Measurements from ENCODE around the gene FKBP15.
A peak's percentile ranks its signal among the peaks of the same experiment; 100 is the strongest.
"Not testable (repeated sequence)": the region's sequence is repeated elsewhere in the genome, so short reads cannot be mapped to it uniquely, and the experiment has no call there.

FKBP15 gene
- total RNA-seq, result 64.6 to 84.9 reads per million in 2 experiments

DNA sequence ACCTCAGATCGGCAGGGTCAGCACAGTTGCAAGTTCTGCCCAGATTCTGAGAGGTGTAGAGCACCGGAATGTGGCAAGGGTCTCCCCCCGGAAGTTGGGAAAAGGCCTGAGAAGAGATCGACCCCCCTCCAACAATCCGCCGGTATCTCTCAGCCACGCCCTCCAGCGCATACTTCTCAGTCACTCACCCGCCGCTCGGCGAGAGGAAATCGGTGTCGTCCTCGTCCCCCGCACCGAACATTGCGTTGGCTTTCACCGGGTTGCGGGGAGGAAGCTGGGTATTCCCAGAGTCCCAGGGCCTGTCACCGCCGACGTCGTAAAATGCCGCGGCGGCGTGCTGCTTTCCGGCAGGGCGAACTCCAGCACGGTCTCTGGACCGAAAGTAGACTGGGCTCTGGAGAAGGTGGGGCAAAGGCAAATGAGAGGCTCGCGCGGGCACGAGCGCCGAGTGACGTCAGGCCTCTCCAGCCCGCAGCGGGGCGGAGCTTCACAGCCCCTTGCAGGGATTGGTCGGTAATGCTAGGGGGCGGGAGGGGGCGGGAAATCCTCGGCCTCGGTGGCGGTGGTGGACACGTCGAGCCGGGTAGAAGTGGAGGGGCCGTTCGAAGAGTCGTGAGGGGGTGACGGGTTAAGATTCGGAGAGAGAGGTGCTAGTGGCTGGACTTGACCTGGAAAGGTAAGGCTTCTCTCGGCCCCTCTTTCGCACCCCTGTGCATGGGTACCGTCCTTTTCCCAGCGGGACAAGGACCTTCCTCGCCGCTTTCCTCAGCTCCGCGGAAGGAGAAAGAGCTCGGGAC, at the start of gene FKBP15, which contains the start of gene SLC31A1:
FKBP15 (minus strand) TSS at position 275 of the 797 bp plus-strand sequence; CDS start at position 241, 34 bp downstream.
SLC31A1 (plus strand) TSS at position 542 of the 797 bp plus-strand sequence. CDS start 34,605 bp downstream, outside the sequence.
- peak; percentile 96 for DNase-seq (ENCODE audit: low read depth)

- no peak for DNase-seq (ENCODE audit: low read depth)
Observed at GRCh38 chr9:113269871-113270270, 48.8 kb upstream of the FKBP15 start.

DNA sequence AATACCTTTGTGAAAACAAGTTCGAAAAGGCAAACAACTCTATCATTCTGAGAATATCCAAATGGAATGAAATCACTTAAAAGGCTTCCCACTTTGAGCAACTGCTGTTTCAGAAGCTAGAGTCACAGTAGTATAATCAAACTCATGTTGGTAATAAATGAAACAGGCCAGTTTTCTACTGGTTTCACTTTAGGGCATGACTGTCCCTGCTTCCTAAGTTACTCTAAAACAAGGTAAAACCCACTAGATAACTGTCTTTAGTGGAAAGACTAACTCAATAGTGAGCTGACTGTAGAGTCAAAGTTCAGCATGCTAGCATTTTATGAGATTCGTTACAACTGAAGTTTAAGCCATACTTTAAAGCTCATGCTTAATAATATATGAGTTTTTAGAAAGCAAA, 48.3 kb upstream of the FKBP15 start:
- no peak for DNase-seq (ENCODE audit: low read depth)

DNA sequence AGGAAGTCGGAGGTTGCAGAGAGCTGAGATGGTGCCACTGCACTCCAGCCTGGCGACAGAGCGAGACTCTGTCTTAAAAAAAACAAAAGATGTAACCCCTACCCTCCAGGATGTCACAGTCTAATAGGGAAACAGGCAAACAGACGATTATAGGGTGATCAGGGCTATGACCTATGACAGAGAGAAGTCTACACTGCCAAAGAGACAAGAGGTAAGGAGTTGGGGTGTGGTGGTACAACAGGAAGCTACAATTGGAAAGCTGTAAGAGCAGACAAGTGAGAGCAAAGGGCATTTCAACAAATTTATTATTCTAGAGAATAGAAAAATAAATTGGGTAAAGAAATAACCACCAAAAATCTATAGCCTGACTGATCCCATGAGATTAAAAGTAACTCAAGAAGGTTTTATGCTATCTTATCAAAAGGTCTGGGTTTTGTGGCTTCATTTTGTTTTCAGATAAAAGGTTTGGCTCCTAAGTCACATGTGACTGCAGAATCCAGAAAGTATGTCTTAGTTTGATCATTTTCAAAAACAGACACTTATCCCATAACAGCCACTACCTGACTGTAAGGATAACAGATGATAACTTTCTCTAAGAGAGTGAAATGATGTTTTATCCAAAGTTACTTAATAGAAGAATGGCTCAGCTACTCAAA, 47.0 kb upstream of the FKBP15 start:
- DNase-seq (ENCODE audit: low read depth), result no peak

GRCh38 chr9:113266174-113266573, 45.1 kb upstream of the FKBP15 start:
- no peak for DNase-seq (ENCODE audit: low read depth)

DNA sequence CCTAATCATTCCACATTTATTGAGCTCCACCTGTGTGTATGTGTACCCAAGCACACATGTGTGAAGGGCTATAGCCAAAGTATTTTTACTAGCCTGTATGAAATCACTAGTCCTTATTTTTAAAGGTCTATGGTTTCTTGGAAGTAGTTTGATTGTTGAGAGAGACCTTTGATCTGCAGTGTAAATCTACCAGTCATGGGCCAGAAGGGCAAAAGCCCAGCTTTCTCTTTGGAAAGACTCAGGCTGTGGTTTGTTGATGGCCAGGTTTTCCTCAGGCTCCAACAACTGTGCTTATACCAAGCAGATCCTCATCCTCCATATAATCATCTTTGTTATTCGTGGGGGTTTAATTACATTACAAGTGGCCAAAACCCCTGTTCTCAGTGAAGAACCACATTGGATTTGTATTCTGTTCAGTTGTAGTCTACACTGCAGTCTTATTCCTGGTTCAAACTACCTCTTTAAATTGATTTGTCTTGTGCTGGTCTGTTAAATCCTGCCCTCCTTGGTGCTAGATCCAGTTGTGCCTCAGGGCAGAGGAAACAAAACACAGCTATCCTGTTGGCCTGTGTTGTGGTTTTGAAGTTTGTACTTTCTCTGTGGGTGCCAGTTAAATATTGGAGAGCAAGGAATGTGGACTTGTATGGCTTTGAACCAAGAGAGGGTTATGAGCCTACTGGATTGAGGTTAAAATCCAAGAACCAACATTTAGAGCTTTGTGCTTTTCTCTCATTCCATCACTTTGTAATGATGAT, 41.0 kb upstream of the FKBP15 start:
- DNase-seq (ENCODE audit: low read depth), result no peak

DNA sequence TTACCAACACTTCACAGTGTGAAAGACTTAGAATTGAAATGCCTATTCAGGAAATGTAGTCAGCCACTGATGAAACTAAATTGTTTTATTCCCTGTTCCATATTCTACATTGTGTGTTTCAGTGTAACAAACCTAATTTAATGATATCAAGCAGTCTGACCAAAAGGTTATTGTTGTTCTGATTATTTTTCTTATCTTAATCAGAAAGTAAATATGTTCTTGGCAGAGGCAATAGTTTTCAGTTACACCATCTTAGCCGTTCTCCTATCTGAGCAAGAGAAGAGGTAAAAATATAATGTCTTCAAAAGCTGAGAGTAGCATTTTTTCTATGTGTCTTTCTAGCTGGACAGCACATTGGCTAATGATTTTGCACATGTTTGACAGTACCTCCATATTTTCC, 37.2 kb upstream of the FKBP15 start:
- DNase-seq (ENCODE audit: low read depth), result no peak

DNA sequence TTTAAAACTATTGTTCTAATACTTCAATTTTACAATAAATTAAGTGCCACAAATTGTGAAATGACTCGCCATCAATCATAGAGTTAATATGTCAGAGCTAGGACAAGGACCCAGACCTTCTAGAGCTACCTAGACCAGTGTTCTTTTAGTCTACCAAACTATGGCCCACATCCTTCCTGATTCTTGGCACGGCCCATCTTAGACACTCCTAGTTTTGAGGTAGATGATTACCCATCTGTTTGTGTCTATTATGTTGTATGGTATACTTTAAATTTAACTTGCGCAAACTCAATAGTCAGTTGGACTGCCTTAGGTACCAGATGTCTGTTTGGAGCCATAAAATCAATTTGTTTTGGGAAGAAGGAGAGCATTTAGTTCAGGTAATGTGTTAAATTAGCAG, 36.8 kb upstream of the FKBP15 start:
- DNase-seq (ENCODE audit: low read depth), result no peak

- DNase-seq (ENCODE audit: low read depth), result no peak
Observed at GRCh38 chr9:113255438-113255837, 34.4 kb upstream of the FKBP15 start.

DNA sequence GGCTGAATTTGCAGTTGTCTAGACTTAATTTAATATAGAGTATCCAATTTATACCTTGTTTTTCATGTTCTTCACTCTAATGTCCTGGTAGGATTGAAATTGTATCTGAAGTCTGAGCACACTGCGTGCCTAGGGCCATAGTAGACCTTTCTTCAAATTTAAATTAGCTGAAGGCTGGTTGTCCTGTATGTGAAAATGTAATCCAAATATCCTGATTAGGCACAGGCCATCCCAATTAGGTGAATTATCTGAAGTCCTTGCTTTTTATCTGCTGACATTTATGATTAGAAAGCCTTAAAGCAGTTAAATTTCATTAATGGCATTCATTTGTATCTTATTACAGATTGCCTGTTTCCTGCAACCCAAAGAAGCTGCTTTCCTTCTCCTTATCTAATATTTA, 33.9 kb upstream of the FKBP15 start:
- no peak for DNase-seq (ENCODE audit: low read depth)

GRCh38 chr9:113250807-113251206, 29.7 kb upstream of the FKBP15 start:
- DNase-seq (ENCODE audit: low read depth), result no peak

- DNase-seq (ENCODE audit: low read depth), result not testable (repeated sequence)
Observed at GRCh38 chr9:113249661-113250060, 28.6 kb upstream of the FKBP15 start.

GRCh38 chr9:113247640-113248039, 26.6 kb upstream of the FKBP15 start:
- DNase-seq (ENCODE audit: low read depth), result no peak

DNA sequence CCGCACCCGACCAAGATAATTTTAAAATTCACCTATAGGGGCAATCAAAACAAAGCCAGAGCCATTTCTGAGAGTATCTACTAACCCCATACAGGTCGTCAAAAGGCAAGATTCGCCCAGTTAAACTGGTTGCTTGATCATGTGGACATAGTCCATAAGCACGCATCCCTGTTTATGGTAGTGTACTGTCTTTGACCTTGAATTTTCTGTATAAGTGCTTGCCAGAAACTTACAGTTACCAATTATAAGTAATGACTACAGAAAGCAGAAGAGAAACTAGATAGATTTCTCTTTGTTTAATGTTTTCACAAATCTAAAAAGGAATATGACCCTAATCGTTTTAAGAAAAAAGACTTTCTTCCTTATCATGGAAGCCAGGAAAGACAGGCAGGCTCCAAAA, 25.9 kb upstream of the FKBP15 start:
- no peak for DNase-seq (ENCODE audit: low read depth)

DNA sequence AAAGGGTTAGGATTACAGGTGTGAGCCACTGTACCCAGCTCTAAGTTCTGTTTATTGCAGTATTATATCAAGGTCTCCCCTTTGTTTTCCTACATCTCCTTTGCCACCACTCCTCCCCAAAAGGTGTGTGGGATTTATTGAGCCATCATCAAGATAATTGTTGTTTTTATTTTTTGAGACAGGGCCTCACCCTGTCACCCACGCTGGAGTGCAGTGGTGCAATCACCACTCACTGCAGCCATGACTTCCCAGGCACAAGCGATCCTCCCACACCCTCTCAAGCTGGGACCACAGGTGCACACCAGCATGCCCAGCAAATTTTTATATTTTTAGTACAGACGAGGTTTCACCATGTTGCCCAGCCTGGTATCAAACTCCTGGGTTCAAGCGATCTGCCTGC, 24.8 kb upstream of the FKBP15 start:
- no peak for DNase-seq (ENCODE audit: low read depth)

DNA sequence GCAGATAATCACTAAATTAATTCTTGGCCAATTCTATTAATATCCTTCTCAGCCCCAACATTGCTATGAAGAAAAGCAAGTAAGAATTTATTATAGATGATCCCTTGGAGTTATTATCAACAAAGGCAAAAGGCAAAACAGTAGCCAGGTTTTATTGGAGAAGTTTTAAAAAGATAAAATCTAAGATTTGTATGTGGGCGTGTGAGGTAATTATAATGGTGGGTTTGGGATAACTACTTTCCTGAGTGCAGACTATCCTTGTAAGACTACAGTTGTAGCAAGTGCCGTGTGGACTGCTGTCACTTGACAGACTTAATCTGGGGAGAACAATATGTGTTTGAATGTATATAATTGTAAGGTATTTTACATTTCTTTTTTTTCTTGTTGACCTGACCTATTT, 23.5 kb upstream of the FKBP15 start:
- DNase-seq (ENCODE audit: low read depth), result no peak

GRCh38 chr9:113241161-113241560, 20.1 kb upstream of the FKBP15 start:
- DNase-seq (ENCODE audit: low read depth), result no peak

- no peak for DNase-seq (ENCODE audit: low read depth)
Observed at GRCh38 chr9:113238859-113239232, 17.8 kb upstream of the FKBP15 start.

- DNase-seq (ENCODE audit: low read depth), result no peak
Observed at GRCh38 chr9:113238202-113238858, 17.3 kb upstream of the FKBP15 start.

DNA sequence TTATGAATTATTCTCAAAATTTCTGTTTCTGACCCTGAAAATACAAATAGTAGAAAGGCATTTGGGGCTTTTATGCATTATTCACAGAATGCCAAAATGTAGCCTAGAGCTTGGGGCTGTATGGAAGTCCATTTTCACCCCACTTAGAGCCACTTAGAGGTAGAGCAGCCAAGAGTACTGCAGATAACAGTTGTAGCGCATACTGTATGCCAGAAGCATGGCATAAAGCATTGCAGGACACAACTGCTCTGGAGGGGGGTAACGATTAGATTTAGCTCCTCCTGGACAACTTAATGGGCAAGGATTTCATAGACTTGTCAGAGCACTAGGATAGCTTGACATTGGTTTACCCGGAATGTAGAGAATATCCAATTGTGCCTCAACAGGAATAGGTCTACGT, 15.9 kb upstream of the FKBP15 start:
- DNase-seq (ENCODE audit: low read depth), result no peak

DNA sequence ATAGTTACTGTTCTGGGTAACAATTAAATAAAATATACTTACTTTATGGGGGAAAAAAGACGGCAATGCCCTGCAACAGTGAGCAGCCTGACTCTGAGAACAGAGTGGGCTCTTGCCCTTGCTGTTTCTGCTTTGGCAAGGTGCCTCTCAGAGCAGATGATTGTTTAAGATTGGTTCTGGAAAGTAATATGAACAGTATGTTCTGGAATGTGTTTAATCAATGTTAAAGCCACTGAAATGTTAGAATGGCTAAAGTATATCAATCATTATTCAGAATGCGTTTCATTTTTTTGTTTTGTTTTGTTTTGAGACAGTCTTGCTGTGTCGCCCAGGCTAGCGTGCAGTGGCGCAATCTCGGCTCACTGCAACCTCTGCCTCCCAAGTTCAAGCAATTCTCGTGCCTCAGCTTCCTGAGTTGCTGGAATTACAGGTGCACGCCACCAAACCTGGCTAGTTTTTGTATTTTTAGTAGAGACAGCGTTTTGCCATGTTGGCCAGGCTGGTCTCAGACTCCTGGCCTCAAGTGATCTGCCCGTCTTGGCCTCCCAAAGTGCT, 14.7 kb upstream of the FKBP15 start:
- not testable (repeated sequence) for DNase-seq (ENCODE audit: low read depth)

GRCh38 chr9:113231701-113232100, 10.6 kb upstream of the FKBP15 start:
- DNase-seq (ENCODE audit: low read depth), result no peak

Data from T follicular helper cell (primary cell).